Erythroblast (primary cell): ENCODE data around the gene TXNDC5.

Source experiments
- GATA1 ChIP-seq: IDR thresholded peaks from 2 replicates; pipeline ENCODE4 v1.6.1; 2011; ENCODE audit warnings: low read depth, mild to moderate bottlenecking, control low read depth, low read length, moderate library complexity
- POLR2A ChIP-seq: IDR thresholded peaks from 2 replicates; pipeline ENCODE4 v1.6.1; 2011; ENCODE audit warnings: mild to moderate bottlenecking, low read length

GRCh38 chr6:7919871-7920270 lies 9.3 kb upstream of the TXNDC5 start:
- TF ChIP-seq POLR2A (no peak), GATA1 (no peak)
